ENCODE data around the gene SPAG4. TPM values are rescaled to one million over a fixed set of nuclear protein-coding genes. Genes with fewer than 3 reads are reported as not detected.
A peak's percentile ranks its signal among the peaks of the same experiment; 100 is the strongest.

SPAG4 gene
- total and polyA plus RNA-seq, 2 donors (not counting 1 experiment from before 2014, with no cell fraction given): 4.3 to 6.6 TPM

DNA sequence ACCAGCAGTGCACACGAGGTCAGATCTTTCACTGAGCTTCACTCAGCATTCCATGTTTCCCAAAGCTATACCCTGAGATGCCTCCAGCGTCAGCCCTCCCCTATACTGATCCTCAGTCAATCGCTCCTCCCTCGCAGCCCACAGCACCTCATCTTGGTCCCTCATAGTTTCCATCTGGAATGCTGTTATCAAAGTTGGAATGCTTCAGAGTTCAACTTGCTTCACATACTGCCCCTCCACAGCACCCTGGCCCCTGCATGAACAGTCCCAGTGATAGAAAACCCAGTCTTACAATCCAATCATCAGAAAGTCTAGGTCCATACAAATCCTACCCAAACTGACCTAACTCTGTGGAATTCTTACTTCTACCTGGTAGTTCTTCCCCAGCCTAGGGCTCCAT is 20.0 kb downstream of the SPAG4 start:
- H3K4me3 ChIP-seq (replicated peaks in 1 of 4; ENCODE audit: control extremely low read depth in 1 of 4, insufficient read depth in 1 of 4, low read depth in 3 of 4, low read length in 4 of 4): no peak overlapping the region
- peaks cover 7% of the 10 kb centered on the region for H3K36me3 ChIP-seq (ENCODE audit: control insufficient read depth, insufficient read depth, low read length)
- no peak for DNase-seq (ENCODE audit: low read depth in 2 of 2)

DNA sequence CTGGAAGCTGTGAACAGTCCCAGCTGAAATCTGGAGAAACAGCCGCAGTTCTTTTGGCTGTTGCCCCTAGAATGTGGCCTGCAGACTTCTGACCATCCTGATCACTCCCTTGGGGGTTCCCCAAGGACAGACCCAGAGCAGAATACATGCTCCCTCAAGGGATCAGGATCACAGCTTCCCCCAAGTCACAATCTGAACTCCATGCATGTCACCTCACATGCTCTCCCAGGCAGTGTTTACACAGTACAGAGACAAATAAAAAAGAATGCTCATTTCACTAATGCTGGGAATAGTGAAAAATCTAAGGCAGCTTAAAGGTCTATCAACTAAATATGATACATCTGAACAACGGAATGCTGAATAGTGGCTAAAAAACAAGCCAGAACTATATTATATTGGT is 20.5 kb downstream of the SPAG4 start:
- Histone ChIP-seq H4K20me1 (ENCODE audit: control insufficient read depth, extremely low read depth, insufficient read depth, low read length) (no peaks in the 10 kb centered on the region), H3K4me3 (replicated peaks in 1 of 4; ENCODE audit: control extremely low read depth in 1 of 4, insufficient read depth in 1 of 4, low read depth in 3 of 4, low read length in 4 of 4) (no peak overlapping the region), H3K9ac (ENCODE audit: insufficient read depth, low read length) (no peak overlapping the region), H3K27ac (ENCODE audit: insufficient read depth, low read length) (no peak overlapping the region), H3K79me2 (ENCODE audit: control insufficient read depth, insufficient read depth, low read length) (peaks cover 31% of the 10 kb centered on the region), H3K4me2 (ENCODE audit: extremely low read depth, insufficient read depth, low read length) (no peak overlapping the region), H3K36me3 (ENCODE audit: control insufficient read depth, insufficient read depth, low read length) (peaks cover 2% of the 10 kb centered on the region), H2AFZ (ENCODE audit: low read length) (no peak overlapping the region), H3K4me1 (ENCODE audit: control insufficient read depth, extremely low read depth, insufficient read depth, low read length) (no peaks in the 10 kb centered on the region), H3K27me3 (ENCODE audit: control insufficient read depth, insufficient read depth, low read length) (no peaks in the 10 kb centered on the region), H3K9me3 (ENCODE audit: control insufficient read depth, insufficient read depth, low read depth, low read length) (no peaks in the 10 kb centered on the region)
- no peak for TF ChIP-seq EZH2 (IDR thresholded peaks at IDR 0.05; ENCODE audit: low read length, missing control alignments)
- TF ChIP-seq CTCF (conservative IDR thresholded peaks at IDR 0.05 in 1 of 2, IDR thresholded peaks at IDR 0.05 in 1 of 2; ENCODE audit: low read depth in 1 of 2, low read length in 2 of 2): no peak
- DNase-seq (ENCODE audit: low read depth in 2 of 2): no peak

More for the DNA sequence above, 20.0 kb downstream of the SPAG4 start:
- Histone ChIP-seq H3K27me3 (ENCODE audit: control insufficient read depth, insufficient read depth, low read length) (no peaks in the 10 kb centered on the region), H3K4me2 (ENCODE audit: extremely low read depth, insufficient read depth, low read length) (no peak overlapping the region), H3K27ac (ENCODE audit: insufficient read depth, low read length) (peak overlapping the region; percentile 1), H3K9me3 (ENCODE audit: control insufficient read depth, insufficient read depth, low read depth, low read length) (no peaks in the 10 kb centered on the region), H3K79me2 (ENCODE audit: control insufficient read depth, insufficient read depth, low read length) (peaks cover 30% of the 10 kb centered on the region), H3K4me1 (ENCODE audit: control insufficient read depth, extremely low read depth, insufficient read depth, low read length) (no peaks in the 10 kb centered on the region), H4K20me1 (ENCODE audit: control insufficient read depth, extremely low read depth, insufficient read depth, low read length) (no peaks in the 10 kb centered on the region), H3K9ac (ENCODE audit: insufficient read depth, low read length) (no peak overlapping the region), H2AFZ (ENCODE audit: low read length) (no peak overlapping the region)
- TF ChIP-seq CTCF (conservative IDR thresholded peaks at IDR 0.05 in 1 of 2, IDR thresholded peaks at IDR 0.05 in 1 of 2; ENCODE audit: low read depth in 1 of 2, low read length in 2 of 2): no peak
- no peak for TF ChIP-seq EZH2 (IDR thresholded peaks at IDR 0.05; ENCODE audit: low read length, missing control alignments)

GRCh38 chr20:35637276-35637675 is 21.6 kb downstream of the SPAG4 start:
- no peak for TF ChIP-seq EZH2 (IDR thresholded peaks at IDR 0.05; ENCODE audit: low read length, missing control alignments)
- peaks cover 35% of the 10 kb centered on the region for H3K79me2 ChIP-seq (ENCODE audit: control insufficient read depth, insufficient read depth, low read length)
- no peaks in the 10 kb centered on the region for H3K4me1 ChIP-seq (ENCODE audit: control insufficient read depth, extremely low read depth, insufficient read depth, low read length)
- no peak for DNase-seq (ENCODE audit: low read depth in 2 of 2)
- H4K20me1 ChIP-seq (ENCODE audit: control insufficient read depth, extremely low read depth, insufficient read depth, low read length): no peaks in the 10 kb centered on the region
- H2AFZ ChIP-seq (ENCODE audit: low read length): no peak overlapping the region
- no peaks in the 10 kb centered on the region for H3K27me3 ChIP-seq (ENCODE audit: control insufficient read depth, insufficient read depth, low read length)
- no peak overlapping the region for H3K4me3 ChIP-seq (replicated peaks in 1 of 4; ENCODE audit: control extremely low read depth in 1 of 4, insufficient read depth in 1 of 4, low read depth in 3 of 4, low read length in 4 of 4)
- H3K4me2 ChIP-seq (ENCODE audit: extremely low read depth, insufficient read depth, low read length): no peak overlapping the region
- H3K9me3 ChIP-seq (ENCODE audit: control insufficient read depth, insufficient read depth, low read depth, low read length): no peaks in the 10 kb centered on the region
- H3K9ac ChIP-seq (ENCODE audit: insufficient read depth, low read length): no peak overlapping the region
- no peaks in the 10 kb centered on the region for H3K36me3 ChIP-seq (ENCODE audit: control insufficient read depth, insufficient read depth, low read length)
- H3K27ac ChIP-seq (ENCODE audit: insufficient read depth, low read length): no peak overlapping the region
